CD4-positive, alpha-beta T cell (primary cell): ENCODE measurements around the gene ITGA6. TPM values are rescaled to one million over a fixed set of nuclear protein-coding genes. Genes with fewer than 3 reads are reported as not detected.

ENCODE experiments used
- ATAC-seq: fragments of 200-7000 bp; cut with Tn5 transposase; one replicate; pipeline ENCODE4 v1.10.0; 2022; ENCODE audit warnings: mild to moderate bottlenecking; ENCODE audit not compliant: poor library complexity
- CTCF ChIA-PET: fragments of 350-600 bp; sonication (Branson Sonifier 250); formaldehyde crosslinking; loops from one replicate; lab custom pipeline; 2021; ENCODE audit warnings: antibody characterized with exemption, inconsistent platforms; lab: Charles Lee
- POLR2A ChIA-PET: fragments of 350-600 bp; sonication (Branson Sonifier 250); formaldehyde crosslinking; loops from one replicate; lab custom pipeline; 2021; ENCODE audit warnings: antibody characterized with exemption, inconsistent platforms; lab: Charles Lee
- DNase-seq, 14 experiments: peaks; one replicate each; pipeline ENCODE4 v3.0.0-alpha.2; 2013 to 2020; ENCODE audit warnings: mixed read lengths in 2 of 14
- H3K27ac ChIP-seq, 2 donors: one replicate each; pipeline versions ENCODE4 v1.5.1 to v1.7.0; 2013; ENCODE audit warnings: low read length in 2 of 2, low read depth in 1 of 2, mild to moderate bottlenecking in 1 of 2
- H3K27me3 ChIP-seq, 2 experiments: 1 replicate in 1 of 2; 2 replicates in 1 of 2; pipeline versions ENCODE4 v1.6.1 to v1.7.0; 2013; ENCODE audit warnings: low read length in 2 of 2, control low read depth in 1 of 2, mild to moderate bottlenecking in 1 of 2, moderate library complexity in 1 of 2; ENCODE audit not compliant: insufficient read depth in 2 of 2, control insufficient read depth in 1 of 2
- H3K36me3 ChIP-seq: one replicate; pipeline ENCODE4 v1.6.1; 2013; ENCODE audit warnings: low read length, control low read depth; ENCODE audit not compliant: insufficient read depth
- H3K4me1 ChIP-seq: one replicate; pipeline ENCODE4 v1.6.1; 2013; ENCODE audit warnings: low read length, control low read depth; ENCODE audit not compliant: insufficient read depth
- H3K4me3 ChIP-seq: one replicate; pipeline ENCODE4 v1.5.1; 2013; ENCODE audit warnings: mild to moderate bottlenecking, low read length, moderate library complexity
- H3K9me3 ChIP-seq, 2 experiments: 1 replicate in 1 of 2; 2 replicates in 1 of 2; pipeline versions ENCODE4 v1.6.1 to v1.7.0; 2013; ENCODE audit warnings: low read length in 2 of 2, mild to moderate bottlenecking in 2 of 2, control low read depth in 1 of 2, moderate library complexity in 1 of 2; ENCODE audit not compliant: control insufficient read depth in 1 of 2, insufficient read depth in 1 of 2
- H3K27ac Mint-ChIP-seq: one replicate; pipeline ENCODE4 v1.8.0; 2020; ENCODE audit warnings: mixed read lengths
- H3K27me3 Mint-ChIP-seq: one replicate; pipeline ENCODE4 v1.8.0; 2021; ENCODE audit warnings: mixed read lengths
- H3K36me3 Mint-ChIP-seq: one replicate; pipeline ENCODE4 v1.8.0; 2021; ENCODE audit warnings: low read depth, mixed read lengths
- H3K4me1 Mint-ChIP-seq: one replicate; pipeline ENCODE4 v1.8.0; 2021; ENCODE audit warnings: low read depth, mixed read lengths
- H3K4me3 Mint-ChIP-seq: one replicate; pipeline ENCODE4 v1.8.0; 2020; ENCODE audit warnings: mild to moderate bottlenecking, mixed read lengths
- H3K9me3 Mint-ChIP-seq: one replicate; pipeline ENCODE4 v1.8.0; 2020; ENCODE audit warnings: mixed read lengths
- CTCF ChIP-seq: fragments of 200-600 bp; IDR thresholded peaks from one replicate; pipeline ENCODE4 v1.8.0; 2022; ENCODE audit warnings: antibody characterized with exemption, mild to moderate bottlenecking
- intact Hi-C, 2 experiments: fragments of 100-400 bp; cut with DNase I in 1 of 2; cut with micrococcal nuclease in 1 of 2; formaldehyde crosslinking; loops; one replicate each; pipeline versions ENCODE4 v1.15.1 to v1.9.0; 2023 to 2025; cut with DNase I, micrococcal nuclease
- total RNA-seq, 174 experiments: library from RNA in 2 of 174; stranded (reverse) in 2 of 174; gene quantifications; one replicate each; pipeline ENCODE4 v1.2.3 and lab custom pipeline; 2021 to 2026

ITGA6 gene
- total RNA-seq, 2 experiments from 2014 or later, result 53.5 to 58.0 TPM

- Mint-ChIP-seq H3K4me3 (peak overlapping the region; percentile 62), H3K9me3 (no peaks in the 10 kb centered on the region), H3K27me3 (no peaks in the 10 kb centered on the region), H3K4me1 (peaks cover 42% of the 10 kb centered on the region), H3K27ac (peak overlapping the region; percentile 80), H3K36me3 (peaks cover 69% of the 10 kb centered on the region)
- H3K4me1 ChIP-seq, result peaks cover 10% of the 10 kb centered on the region
- ATAC-seq (no peak), DNase-seq (no peak)
- intact Hi-C loops, result no loop called here
- POLR2A ChIA-PET, result interaction anchor here (0.6 to 5.0 kb wide), 2 partner anchors 13 to 405 kb away, joined by 4 to 23 read pairs; no protein-coding TSS in a partner anchor
- no peak overlapping the region for H3K27ac ChIP-seq
- CTCF ChIA-PET, result no interaction called here
- H3K27me3 ChIP-seq, result no peaks in the 10 kb centered on the region
- peaks cover 5% of the 10 kb centered on the region for H3K36me3 ChIP-seq
- peaks cover 19 to 22% of the 10 kb centered on the region in 2 experiments for H3K9me3 ChIP-seq
- H3K4me3 ChIP-seq, result no peak overlapping the region
- no peak for TF ChIP-seq CTCF
Observed at GRCh38 chr2:172510088-172510487, 82.7 kb downstream of the ITGA6 start.

GRCh38 chr2:172510548-172510947 lies 83.2 kb downstream of the ITGA6 start:
- H3K27ac Mint-ChIP-seq, result peak overlapping the region; percentile 80
- POLR2A ChIA-PET, result interaction anchor here (0.6 to 5.0 kb wide), 2 partner anchors 13 to 405 kb away, joined by 4 to 23 read pairs; no protein-coding TSS in a partner anchor
- peaks cover under 1% of the 10 kb centered on the region for H3K36me3 ChIP-seq
- H3K4me3 ChIP-seq, result no peak overlapping the region
- H3K27me3 ChIP-seq, result no peaks in the 10 kb centered on the region
- no peak for ATAC-seq
- H3K4me3 Mint-ChIP-seq, result peak overlapping the region; percentile 62
- H3K9me3 ChIP-seq, result peaks cover 19 to 22% of the 10 kb centered on the region in 2 experiments
- CTCF ChIA-PET, result no interaction called here
- peak in 1 of 14 experiments; percentile 10 for DNase-seq
- peak overlapping the region; percentile 3 to 41 for H3K27ac ChIP-seq
- no peak for TF ChIP-seq CTCF
- H3K27me3 Mint-ChIP-seq, result no peaks in the 10 kb centered on the region
- intact Hi-C loops, result no loop called here
- peaks cover 66% of the 10 kb centered on the region for H3K36me3 Mint-ChIP-seq
- H3K4me1 ChIP-seq, result peaks cover 10% of the 10 kb centered on the region
- peaks cover 42% of the 10 kb centered on the region for H3K4me1 Mint-ChIP-seq
- H3K9me3 Mint-ChIP-seq, result no peaks in the 10 kb centered on the region

GRCh38 chr2:172512810-172513523 lies 85.6 kb downstream of the ITGA6 start:
- CTCF ChIA-PET, result no interaction called here
- H3K36me3 Mint-ChIP-seq, result peaks cover 52% of the 10 kb centered on the region
- Histone ChIP-seq H3K27me3 (no peaks in the 10 kb centered on the region), H3K4me1 (peaks cover 10% of the 10 kb centered on the region), H3K4me3 (no peak overlapping the region), H3K9me3 (peaks cover 19 to 22% of the 10 kb centered on the region in 2 experiments), H3K27ac (no peak overlapping the region), H3K36me3 (no peaks in the 10 kb centered on the region)
- POLR2A ChIA-PET, result interaction anchor here (1.4 to 5.0 kb wide), 2 partner anchors 16 to 22 kb away, joined by 3 to 23 read pairs; no protein-coding TSS in a partner anchor
- no peak for DNase-seq
- peaks cover 35% of the 10 kb centered on the region for H3K4me1 Mint-ChIP-seq
- H3K27me3 Mint-ChIP-seq, result no peaks in the 10 kb centered on the region
- H3K9me3 Mint-ChIP-seq, result no peaks in the 10 kb centered on the region
- intact Hi-C loops, result no loop called here
- no peak overlapping the region for H3K4me3 Mint-ChIP-seq
- no peak for TF ChIP-seq CTCF
- no peak for ATAC-seq
- H3K27ac Mint-ChIP-seq, result no peak overlapping the region
